Parathyroid adenoma (tissue), 2 donors: ENCODE measurements around the gene PLXNA4.
A peak's percentile ranks its signal among the peaks of the same experiment; 100 is the strongest.

Experiments
- H2AFZ ChIP-seq: fragments of 300-600 bp; sonication (generic); one replicate; pipeline ENCODE4 v1.7.0; 2017; ENCODE audit warnings: antibody characterized with exemption, mild to moderate bottlenecking
- H3K27ac ChIP-seq: fragments of 300-600 bp; sonication (generic); one replicate; pipeline ENCODE4 v1.7.0; 2017
- H3K27me3 ChIP-seq: fragments of 300-600 bp; sonication (generic); one replicate; pipeline ENCODE4 v1.7.0; 2017; ENCODE audit warnings: low read length; ENCODE audit not compliant: control insufficient read depth, insufficient read depth
- H3K36me3 ChIP-seq: fragments of 300-600 bp; sonication (generic); one replicate; pipeline ENCODE4 v1.7.0; 2017; ENCODE audit warnings: low read length; ENCODE audit not compliant: control insufficient read depth, insufficient read depth
- H3K4me1 ChIP-seq: fragments of 300-600 bp; sonication (generic); one replicate; pipeline ENCODE4 v1.7.0; 2017; ENCODE audit warnings: control low read depth
- H3K4me2 ChIP-seq: fragments of 300-600 bp; sonication (generic); one replicate; pipeline ENCODE4 v1.7.0; 2017; ENCODE audit warnings: low read length
- H3K4me3 ChIP-seq: fragments of 300-600 bp; sonication (generic); one replicate; pipeline ENCODE4 v1.7.0; 2017; ENCODE audit warnings: low read depth, low read length
- H3K79me2 ChIP-seq: fragments of 300-600 bp; sonication (generic); one replicate; pipeline ENCODE4 v1.7.0; 2017; ENCODE audit warnings: control low read depth
- H3K9ac ChIP-seq: fragments of 300-600 bp; sonication (generic); one replicate; pipeline ENCODE4 v1.7.0; 2017; ENCODE audit warnings: mild to moderate bottlenecking
- H3K9me3 ChIP-seq: fragments of 300-600 bp; sonication (generic); one replicate; pipeline ENCODE4 v1.7.0; 2017; ENCODE audit warnings: low read length; ENCODE audit not compliant: control insufficient read depth
- CTCF ChIP-seq: fragments of 300-600 bp; sonication (generic); IDR thresholded peaks from one replicate; pipeline ENCODE4 v1.7.0; 2017; ENCODE audit warnings: antibody characterized with exemption, mild to moderate bottlenecking
- donor health status: primary hyperparathyroidism.

The PLXNA4 gene

GRCh38 chr7:132576721-132577085 lies 433 bp upstream of the PLXNA4 start:
- peaks cover 2% of the 10 kb centered on the region for H3K4me1 ChIP-seq
- no peaks in the 10 kb centered on the region for H3K9me3 ChIP-seq
- H3K4me3 ChIP-seq, result peak overlapping the region; percentile 35
- TF ChIP-seq CTCF, result no peak
- no peak overlapping the region for H3K27ac ChIP-seq
- H3K27me3 ChIP-seq, result no peaks in the 10 kb centered on the region
- H3K79me2 ChIP-seq, result no peaks in the 10 kb centered on the region
- H3K36me3 ChIP-seq, result no peaks in the 10 kb centered on the region
- peak overlapping the region; percentile 75 for H2AFZ ChIP-seq
- H3K9ac ChIP-seq, result no peak overlapping the region
- peak overlapping the region; percentile 73 for H3K4me2 ChIP-seq

DNA sequence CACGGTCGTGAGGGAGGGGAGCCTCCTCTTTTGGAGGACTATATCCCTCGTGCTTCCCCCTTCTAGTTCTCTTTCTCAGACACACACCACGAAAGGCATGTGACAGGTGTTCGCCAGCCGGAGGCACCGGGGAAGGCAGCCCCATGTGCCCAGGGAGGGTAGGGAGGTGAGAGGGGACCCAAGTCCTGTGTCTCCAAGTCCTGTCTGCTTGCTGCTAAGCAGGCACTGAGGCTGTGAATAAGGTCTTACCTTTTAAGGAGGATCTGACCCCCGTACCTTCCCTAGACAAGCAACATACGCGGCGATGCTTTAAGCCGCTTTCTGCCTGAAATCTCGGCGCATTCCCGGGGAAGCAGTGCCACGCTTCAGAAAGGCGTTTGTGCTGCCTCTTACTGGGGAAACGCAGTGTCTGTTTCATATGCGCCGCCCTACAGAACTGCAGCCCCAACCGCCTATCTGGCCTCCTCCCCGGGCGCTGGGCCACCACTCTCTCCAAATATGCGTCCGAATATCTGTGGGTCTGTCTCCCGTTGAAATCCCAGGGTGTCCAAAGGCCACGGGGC lies 770 bp downstream of the PLXNA4 start:
- Histone ChIP-seq H3K9me3 (no peaks in the 10 kb centered on the region), H3K4me3 (peak overlapping the region; percentile 35), H3K4me1 (peaks cover 2% of the 10 kb centered on the region), H3K4me2 (peak overlapping the region; percentile 73), H3K9ac (no peak overlapping the region), H2AFZ (peak overlapping the region; percentile 75), H3K36me3 (no peaks in the 10 kb centered on the region), H3K79me2 (no peaks in the 10 kb centered on the region), H3K27ac (no peak overlapping the region), H3K27me3 (no peaks in the 10 kb centered on the region)
- no peak for TF ChIP-seq CTCF

DNA sequence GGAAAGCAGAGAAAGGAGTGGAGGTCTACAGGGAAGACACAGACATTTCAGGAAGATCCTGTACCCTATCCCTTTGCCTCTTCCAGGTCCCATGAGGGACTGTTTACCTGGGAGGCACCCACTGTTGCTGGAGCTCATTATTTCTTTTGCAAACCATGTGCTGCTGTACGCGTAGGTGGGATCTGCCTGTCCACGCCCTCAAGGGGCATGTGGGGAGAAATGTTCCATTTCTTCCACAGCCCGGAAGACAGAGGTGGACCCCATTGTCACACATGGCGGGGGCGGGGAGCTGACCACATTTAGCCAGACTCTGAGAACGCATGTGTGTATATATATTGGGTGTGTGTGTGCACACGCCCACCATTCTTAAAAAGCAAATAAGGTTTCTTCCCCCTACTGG lies 2.0 kb downstream of the PLXNA4 start:
- Histone ChIP-seq H3K4me1 (peaks cover 2% of the 10 kb centered on the region), H3K9me3 (no peaks in the 10 kb centered on the region), H3K27ac (no peak overlapping the region), H3K36me3 (no peaks in the 10 kb centered on the region), H3K79me2 (no peaks in the 10 kb centered on the region), H3K4me3 (no peak overlapping the region), H3K9ac (no peak overlapping the region), H3K4me2 (no peak overlapping the region), H3K27me3 (no peaks in the 10 kb centered on the region), H2AFZ (no peak overlapping the region)
- TF ChIP-seq CTCF, result no peak

GRCh38 chr7:132573251-132573955 lies 2.9 kb downstream of the PLXNA4 start:
- H3K27me3 ChIP-seq, result no peaks in the 10 kb centered on the region
- H3K9me3 ChIP-seq, result no peaks in the 10 kb centered on the region
- H2AFZ ChIP-seq, result no peak overlapping the region
- no peak overlapping the region for H3K4me3 ChIP-seq
- no peaks in the 10 kb centered on the region for H3K36me3 ChIP-seq
- H3K4me2 ChIP-seq, result no peak overlapping the region
- no peak overlapping the region for H3K27ac ChIP-seq
- no peak for TF ChIP-seq CTCF
- H3K4me1 ChIP-seq, result peaks cover 2% of the 10 kb centered on the region
- H3K79me2 ChIP-seq, result no peaks in the 10 kb centered on the region
- H3K9ac ChIP-seq, result no peak overlapping the region

GRCh38 chr7:132572526-132572925 lies 3.7 kb downstream of the PLXNA4 start:
- Histone ChIP-seq H3K27ac (no peak overlapping the region), H3K9me3 (no peaks in the 10 kb centered on the region), H3K4me1 (peaks cover 2% of the 10 kb centered on the region), H3K9ac (no peak overlapping the region), H3K27me3 (no peaks in the 10 kb centered on the region), H3K79me2 (no peaks in the 10 kb centered on the region), H2AFZ (no peak overlapping the region), H3K4me2 (no peak overlapping the region), H3K4me3 (no peak overlapping the region), H3K36me3 (no peaks in the 10 kb centered on the region)
- no peak for TF ChIP-seq CTCF
